Hepatocyte (in vitro differentiated cells): ENCODE measurements around the gene DOK5.

Experiments used
- CTCF ChIP-seq: fragments of 200-600 bp; sonication (generic); IDR thresholded peaks from 2 replicates; pipeline ENCODE4 v1.5.1; 2016; ENCODE audit warnings: antibody characterized with exemption, mild to moderate bottlenecking; ENCODE audit not compliant: poor library complexity
- EZH2 ChIP-seq: fragments of 200-600 bp; sonication (generic); IDR thresholded peaks from 2 replicates; pipeline ENCODE4 v1.6.1; 2016; ENCODE audit warnings: antibody characterized with exemption, mild to moderate bottlenecking, borderline replicate concordance
- EZH2phosphoT487 ChIP-seq: fragments of 200-600 bp; sonication (generic); IDR thresholded peaks from one replicate; pipeline ENCODE4 v1.6.1; 2018; ENCODE audit warnings: antibody characterized with exemption, mild to moderate bottlenecking, low read depth, moderate library complexity; ENCODE audit not compliant: unreplicated experiment, severe bottlenecking

GRCh38 chr20:54458219-54458618 lies 17.2 kb upstream of the DOK5 start:
- TF ChIP-seq CTCF (no peak), EZH2 (no peak), EZH2phosphoT487 (no peak)
